ENCODE data around the gene CATSPERE. TPM values are rescaled to one million over a fixed set of nuclear protein-coding genes. Genes with fewer than 3 reads are reported as not detected.
"Not testable (repeated sequence)": the region's sequence is repeated elsewhere in the genome, so short reads cannot be mapped to it uniquely, and the experiment has no call there.

Gene CATSPERE
- total RNA-seq, 2 donors from 2014 or later: 0.22 to 0.27 TPM

GRCh38 chr1:244473059-244473605 is 12.1 kb downstream of the CATSPERE start:
- Histone ChIP-seq H3K4me1 (no peaks in the 10 kb centered on the region), H3K27me3 (no peaks in the 10 kb centered on the region), H3K9me3 (no peaks in the 10 kb centered on the region), H3K27ac (no peak overlapping the region), H3K9ac (ENCODE audit: low read depth in 2 of 2, low read length in 2 of 2) (no peak overlapping the region), H3K4me3 (no peak overlapping the region), H3K36me3 (no peaks in the 10 kb centered on the region)
- TF ChIP-seq CTCF (IDR thresholded peaks at IDR 0.05): no peak
- no peak for DNase-seq
- intact Hi-C loops (cut with DNase I): no loop called here

DNA sequence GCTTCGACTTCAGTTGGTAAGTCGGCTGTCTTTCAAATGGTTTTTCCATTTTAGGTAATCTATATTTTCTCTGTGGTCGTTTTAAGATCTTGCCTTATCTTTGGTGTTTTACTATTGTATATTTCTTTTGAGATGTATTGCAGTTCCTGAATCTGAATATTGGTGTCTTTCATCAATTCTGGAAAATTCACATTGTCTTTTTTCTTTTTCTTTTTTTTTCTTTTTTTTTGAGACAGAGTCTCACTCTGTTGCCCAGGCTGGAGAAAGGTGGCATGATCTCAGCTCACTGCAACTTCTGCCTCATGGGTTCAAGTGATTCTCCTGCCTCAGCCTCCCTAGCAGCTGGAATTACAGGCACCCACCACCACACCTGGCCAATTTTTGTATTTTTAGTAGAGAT is 23.9 kb downstream of the CATSPERE start:
- H3K27ac ChIP-seq; H3K4me1 ChIP-seq; H3K9ac ChIP-seq (ENCODE audit: low read depth in 2 of 2, low read length in 2 of 2); DNase-seq; intact Hi-C loops (cut with DNase I); H3K27me3 ChIP-seq; H3K36me3 ChIP-seq; H3K4me3 ChIP-seq; H3K9me3 ChIP-seq: not testable (repeated sequence)

DNA sequence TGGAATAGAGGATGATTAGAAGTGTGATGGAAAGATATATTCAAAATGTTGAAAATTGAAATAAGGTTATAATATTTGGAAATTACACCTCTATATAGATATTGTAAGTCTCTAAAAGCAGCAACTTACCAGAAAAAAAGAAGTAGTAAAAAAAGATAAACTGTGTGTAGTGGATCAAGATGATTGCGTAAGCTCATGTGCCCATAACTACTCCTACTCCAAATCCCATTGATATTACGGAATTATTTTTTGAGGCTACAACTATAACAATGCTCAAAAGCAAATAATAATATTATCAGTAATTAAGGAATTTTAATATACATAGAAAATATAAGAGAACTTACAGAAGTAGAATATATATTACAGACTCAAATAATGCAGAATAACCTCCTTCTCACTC is 33.6 kb downstream of the CATSPERE start:
- Histone ChIP-seq H3K4me1 (no peaks in the 10 kb centered on the region), H3K9ac (ENCODE audit: low read depth in 2 of 2, low read length in 2 of 2) (no peak overlapping the region), H3K27ac (no peak overlapping the region), H3K4me3 (no peak overlapping the region), H3K9me3 (no peaks in the 10 kb centered on the region), H3K27me3 (no peaks in the 10 kb centered on the region), H3K36me3 (no peaks in the 10 kb centered on the region)
- intact Hi-C loops (cut with DNase I): no loop called here
- DNase-seq: no peak
- no peak for TF ChIP-seq CTCF (IDR thresholded peaks at IDR 0.05)

DNA sequence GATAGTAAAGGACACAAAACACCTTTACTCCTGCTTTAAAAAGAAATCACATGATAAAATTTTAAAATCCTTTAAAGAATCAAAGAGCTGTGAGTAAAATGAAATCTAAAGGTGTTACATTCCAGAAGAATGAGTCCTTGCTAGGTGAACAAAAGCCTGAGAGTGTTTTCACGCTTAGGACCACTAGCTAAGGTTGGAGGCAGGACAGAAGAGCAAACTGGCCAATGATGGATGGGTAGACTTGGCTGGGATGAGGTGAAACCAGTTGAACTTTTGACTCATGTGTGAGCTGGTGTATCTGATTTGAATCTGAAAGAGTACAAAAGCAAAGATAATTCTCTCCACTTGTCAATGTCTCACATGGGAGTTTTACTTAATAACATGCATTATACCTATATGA is 35.1 kb downstream of the CATSPERE start:
- no peak for TF ChIP-seq CTCF (IDR thresholded peaks at IDR 0.05)
- H3K9ac ChIP-seq (ENCODE audit: low read depth in 2 of 2, low read length in 2 of 2): no peak overlapping the region
- H3K9me3 ChIP-seq: no peaks in the 10 kb centered on the region
- intact Hi-C loops (cut with DNase I): no loop called here
- no peaks in the 10 kb centered on the region for H3K4me1 ChIP-seq
- no peaks in the 10 kb centered on the region for H3K36me3 ChIP-seq
- no peak overlapping the region for H3K4me3 ChIP-seq
- no peak for DNase-seq
- no peaks in the 10 kb centered on the region for H3K27me3 ChIP-seq
- H3K27ac ChIP-seq: no peak overlapping the region

DNA sequence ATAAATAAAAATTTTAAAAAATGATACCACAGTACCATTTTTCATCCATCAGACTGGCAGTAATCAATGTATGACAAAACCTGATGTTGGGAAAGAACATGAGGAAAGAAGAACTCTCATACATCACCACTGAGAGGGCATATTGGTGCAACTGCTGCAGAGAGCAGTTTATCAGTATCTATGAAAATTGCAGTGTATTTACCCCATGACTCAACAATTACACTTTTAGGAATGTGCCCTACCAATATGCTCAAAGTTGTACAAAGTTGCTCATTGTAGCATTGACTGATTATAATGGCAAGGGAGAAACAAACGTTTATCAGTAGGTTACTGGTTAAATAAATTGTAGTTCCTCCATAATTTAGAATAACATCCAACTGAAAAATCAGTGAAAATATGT is 36.7 kb downstream of the CATSPERE start:
- Histone ChIP-seq H3K4me1 (no peaks in the 10 kb centered on the region), H3K27me3 (no peaks in the 10 kb centered on the region), H3K4me3 (no peak overlapping the region), H3K36me3 (no peaks in the 10 kb centered on the region), H3K9me3 (no peaks in the 10 kb centered on the region), H3K9ac (ENCODE audit: low read depth in 2 of 2, low read length in 2 of 2) (no peak overlapping the region), H3K27ac (no peak overlapping the region)
- no peak for TF ChIP-seq CTCF (IDR thresholded peaks at IDR 0.05)
- intact Hi-C loops (cut with DNase I): no loop called here
- no peak for DNase-seq

DNA sequence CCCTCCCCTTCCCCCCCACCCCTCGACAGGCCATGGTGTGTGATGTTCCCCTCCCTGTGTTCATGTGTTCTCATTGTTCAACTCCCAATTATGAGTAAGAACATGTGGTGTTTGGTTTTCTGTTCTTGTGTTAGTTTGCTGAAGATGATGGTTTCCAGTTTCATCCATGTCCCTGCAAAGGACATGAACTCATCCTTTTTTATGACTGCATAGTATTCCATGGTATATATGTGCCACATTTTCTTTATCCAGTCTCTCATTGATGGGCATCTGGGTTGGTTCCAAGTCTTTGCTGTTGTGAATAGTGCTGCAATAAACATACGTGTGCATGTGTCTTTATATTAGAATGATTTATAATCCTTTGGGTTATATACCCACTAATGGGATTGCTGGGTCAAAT is 38.4 kb downstream of the CATSPERE start:
- DNase-seq; H3K4me1 ChIP-seq; H3K9ac ChIP-seq (ENCODE audit: low read depth in 2 of 2, low read length in 2 of 2); H3K9me3 ChIP-seq; H3K4me3 ChIP-seq; H3K36me3 ChIP-seq; H3K27me3 ChIP-seq; H3K27ac ChIP-seq; intact Hi-C loops (cut with DNase I): not testable (repeated sequence)

GRCh38 chr1:244500515-244500914 is 39.4 kb downstream of the CATSPERE start:
- H3K36me3 ChIP-seq; H3K27ac ChIP-seq; H3K27me3 ChIP-seq; DNase-seq; H3K9ac ChIP-seq (ENCODE audit: low read depth in 2 of 2, low read length in 2 of 2); intact Hi-C loops (cut with DNase I); H3K4me3 ChIP-seq; H3K4me1 ChIP-seq; H3K9me3 ChIP-seq: not testable (repeated sequence)

Data from colonic mucosa (tissue), 4 donors.